Measurements from ENCODE around the gene CMIP.

CMIP gene

GRCh38 chr16:81711657-81712319 lies 267.2 kb downstream of the CMIP start:
- peak; percentile 93 for DNase-seq
- in situ Hi-C loops (cut with HindIII; ENCODE audit: low pct_ligation_motif_present, low sequenced_read_pairs), result loop anchor here (25.0 kb wide), 1 partner anchor 224 kb away; no protein-coding TSS in a partner anchor
- Histone ChIP-seq H3K36me3 (replicated peaks) (peaks cover 26% of the 10 kb centered on the region), H3K4me3 (ENCODE audit: low read depth, low read length) (no peak overlapping the region), H3K27me3 (replicated peaks) (no peaks in the 10 kb centered on the region), H3K27ac (peak overlapping the region; percentile 79)
- TF ChIP-seq, protein P1, sequence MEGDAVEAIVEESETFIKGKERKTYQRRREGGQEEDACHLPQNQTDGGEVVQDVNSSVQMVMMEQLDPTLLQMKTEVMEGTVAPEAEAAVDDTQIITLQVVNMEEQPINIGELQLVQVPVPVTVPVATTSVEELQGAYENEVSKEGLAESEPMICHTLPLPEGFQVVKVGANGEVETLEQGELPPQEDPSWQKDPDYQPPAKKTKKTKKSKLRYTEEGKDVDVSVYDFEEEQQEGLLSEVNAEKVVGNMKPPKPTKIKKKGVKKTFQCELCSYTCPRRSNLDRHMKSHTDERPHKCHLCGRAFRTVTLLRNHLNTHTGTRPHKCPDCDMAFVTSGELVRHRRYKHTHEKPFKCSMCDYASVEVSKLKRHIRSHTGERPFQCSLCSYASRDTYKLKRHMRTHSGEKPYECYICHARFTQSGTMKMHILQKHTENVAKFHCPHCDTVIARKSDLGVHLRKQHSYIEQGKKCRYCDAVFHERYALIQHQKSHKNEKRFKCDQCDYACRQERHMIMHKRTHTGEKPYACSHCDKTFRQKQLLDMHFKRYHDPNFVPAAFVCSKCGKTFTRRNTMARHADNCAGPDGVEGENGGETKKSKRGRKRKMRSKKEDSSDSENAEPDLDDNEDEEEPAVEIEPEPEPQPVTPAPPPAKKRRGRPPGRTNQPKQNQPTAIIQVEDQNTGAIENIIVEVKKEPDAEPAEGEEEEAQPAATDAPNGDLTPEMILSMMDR (IDR thresholded peaks at IDR 0.05; ENCODE audit: low read depth, low read length, missing control alignments), result no peak

DNA sequence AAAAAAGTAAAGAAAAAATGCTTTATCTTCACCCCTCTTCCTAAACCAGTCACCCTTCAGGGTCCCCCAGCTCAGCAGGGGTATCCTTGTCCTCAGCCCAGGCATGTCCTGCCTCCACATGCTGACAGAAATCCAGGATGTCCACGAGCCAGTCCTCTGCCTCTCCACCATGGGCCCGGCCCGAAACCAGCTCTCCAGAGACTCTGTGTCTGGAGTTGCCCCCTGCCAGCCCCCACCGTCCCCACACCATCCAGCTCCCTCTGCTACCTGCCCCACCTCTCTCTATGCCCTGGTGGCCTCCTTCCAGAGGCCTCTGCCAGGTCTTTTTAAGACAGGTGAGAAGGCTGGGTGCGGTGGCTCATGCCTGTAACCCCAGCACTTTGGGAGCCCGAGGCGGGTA lies 268.1 kb downstream of the CMIP start:
- DNase-seq, result no peak
- no peak overlapping the region for H3K4me3 ChIP-seq (ENCODE audit: low read depth, low read length)
- peaks cover 17% of the 10 kb centered on the region for H3K36me3 ChIP-seq (replicated peaks)
- H3K27ac ChIP-seq, result no peak overlapping the region
- TF ChIP-seq, protein P1 (IDR thresholded peaks at IDR 0.05; ENCODE audit: low read depth, low read length, missing control alignments), result no peak
- in situ Hi-C loops (cut with HindIII; ENCODE audit: low pct_ligation_motif_present, low sequenced_read_pairs), result loop anchor here (25.0 kb wide), 1 partner anchor 225 kb away; no protein-coding TSS in a partner anchor
- no peaks in the 10 kb centered on the region for H3K27me3 ChIP-seq (replicated peaks)

- Histone ChIP-seq H3K27ac (no peak overlapping the region), H3K27me3 (replicated peaks) (no peaks in the 10 kb centered on the region), H3K36me3 (replicated peaks) (peaks cover 10% of the 10 kb centered on the region), H3K4me3 (ENCODE audit: low read depth, low read length) (no peak overlapping the region)
- in situ Hi-C loops (cut with HindIII; ENCODE audit: low pct_ligation_motif_present, low sequenced_read_pairs), result loop anchor here (25.0 kb wide), 1 partner anchor 226 kb away; no protein-coding TSS in a partner anchor
- no peak for DNase-seq
- TF ChIP-seq, protein P1 (IDR thresholded peaks at IDR 0.05; ENCODE audit: low read depth, low read length, missing control alignments), result peak; percentile 2
Measured at GRCh38 chr16:81713295-81713772, 268.7 kb downstream of the CMIP start.

GRCh38 chr16:81713796-81714195 lies 269.2 kb downstream of the CMIP start:
- in situ Hi-C loops (cut with HindIII; ENCODE audit: low pct_ligation_motif_present, low sequenced_read_pairs), result loop anchor here (25.0 kb wide), 1 partner anchor 226 kb away; no protein-coding TSS in a partner anchor
- Histone ChIP-seq H3K4me3 (ENCODE audit: low read depth, low read length) (no peak overlapping the region), H3K27ac (no peak overlapping the region), H3K27me3 (replicated peaks) (no peaks in the 10 kb centered on the region), H3K36me3 (replicated peaks) (peaks cover 6% of the 10 kb centered on the region)
- no peak for DNase-seq
- TF ChIP-seq, protein P1 (IDR thresholded peaks at IDR 0.05; ENCODE audit: low read depth, low read length, missing control alignments), result no peak

DNA sequence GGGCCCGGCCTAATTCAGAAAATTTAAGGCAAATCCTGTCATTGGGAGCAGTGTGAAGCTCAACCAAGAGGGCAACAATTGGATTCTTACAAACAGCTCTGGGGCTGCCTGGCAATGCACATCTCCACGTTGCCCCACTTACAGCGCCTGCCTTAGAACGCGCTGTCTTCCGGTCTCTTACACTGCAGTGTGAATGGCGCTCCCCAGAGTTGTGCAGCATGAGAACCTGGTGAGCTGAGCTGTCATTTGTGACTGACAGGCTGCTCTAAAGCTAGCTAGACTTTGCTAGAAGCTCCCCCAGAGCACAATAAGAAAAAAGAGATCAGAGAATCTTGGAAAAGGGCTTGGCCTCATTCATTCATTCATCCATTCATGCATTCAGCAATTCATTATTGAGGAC lies 270.0 kb downstream of the CMIP start:
- in situ Hi-C loops (cut with HindIII; ENCODE audit: low pct_ligation_motif_present, low sequenced_read_pairs), result loop anchor here (25.0 kb wide), 1 partner anchor 227 kb away; no protein-coding TSS in a partner anchor
- DNase-seq, result no peak
- no peaks in the 10 kb centered on the region for H3K36me3 ChIP-seq (replicated peaks)
- H3K27ac ChIP-seq, result no peak overlapping the region
- H3K4me3 ChIP-seq (ENCODE audit: low read depth, low read length), result no peak overlapping the region
- TF ChIP-seq, protein P1 (IDR thresholded peaks at IDR 0.05; ENCODE audit: low read depth, low read length, missing control alignments), result no peak
- H3K27me3 ChIP-seq (replicated peaks), result no peaks in the 10 kb centered on the region
